Measurements from ENCODE around the gene MYL3. TPM values are rescaled to one million over a fixed set of nuclear protein-coding genes. Genes with fewer than 3 reads are reported as not detected.

The MYL3 gene
- polyA plus RNA-seq, 1 donor (not counting 4 experiments of a cell fraction or from before 2014, with no cell fraction given) = not detected

GRCh38 chr3:46865546-46865945 is 2.3 kb upstream of the MYL3 start:
- H3K4me3 ChIP-seq (ENCODE audit: control insufficient read depth in 2 of 3, extremely low read depth in 1 of 3, insufficient read depth in 2 of 3, low read depth in 1 of 3, low read length in 3 of 3) = no peak overlapping the region
- dilution Hi-C loops (cut with MboI; ENCODE audit: extremely low pct_ligation_motif_present, low sequenced_read_pairs) = no loop called here
- H3K9me1 ChIP-seq (ENCODE audit: control insufficient read depth, extremely low read depth, insufficient read depth, low read length) = no peaks in the 10 kb centered on the region
- no peaks in the 10 kb centered on the region for H3K36me3 ChIP-seq (ENCODE audit: control insufficient read depth in 2 of 2, extremely low read depth in 1 of 2, insufficient read depth in 2 of 2, low read length in 2 of 2)
- H3K4me1 ChIP-seq (ENCODE audit: control insufficient read depth, extremely low read depth, insufficient read depth, low read length) = no peaks in the 10 kb centered on the region
- no peaks in the 10 kb centered on the region for H3K79me2 ChIP-seq (ENCODE audit: control insufficient read depth, insufficient read depth, low read length)
- FAIRE-seq (no peak), DNase-seq (ENCODE audit: low read depth, low spot score) (no peak)
- no peak overlapping the region for H2AFZ ChIP-seq (ENCODE audit: control insufficient read depth, low read length)
- H3K9me3 ChIP-seq (ENCODE audit: control insufficient read depth, low read depth, low read length) = no peaks in the 10 kb centered on the region
- TF ChIP-seq CTCF (optimal IDR thresholded peaks at IDR 0.05 in 1 of 3, IDR thresholded peaks at IDR 0.05 in 1 of 3, conservative IDR thresholded peaks at IDR 0.05 in 1 of 3; ENCODE audit: extremely low read depth in 1 of 3, insufficient read depth in 2 of 3, low read length in 3 of 3) (no peak), EZH2 (IDR thresholded peaks at IDR 0.05; ENCODE audit: low read length) (no peak)
- peaks cover 15% of the 10 kb centered on the region for H3K27me3 ChIP-seq (ENCODE audit: control insufficient read depth, extremely low read depth, insufficient read depth, low read length)
- H3K27ac ChIP-seq (ENCODE audit: control insufficient read depth, insufficient read depth, low read length) = no peak overlapping the region
- no peak overlapping the region for H3K4me2 ChIP-seq (ENCODE audit: control insufficient read depth, extremely low read depth, insufficient read depth, low read depth, low read length)
- H4K20me1 ChIP-seq (ENCODE audit: control insufficient read depth, extremely low read depth, insufficient read depth, low read length) = peaks cover 4% of the 10 kb centered on the region
- no peak overlapping the region for H3K9ac ChIP-seq (ENCODE audit: control insufficient read depth, extremely low read depth, insufficient read depth, low read length)

- dilution Hi-C loops (cut with MboI; ENCODE audit: extremely low pct_ligation_motif_present, low sequenced_read_pairs) = no loop called here
- DNase-seq (ENCODE audit: low read depth, low spot score) (no peak), FAIRE-seq (no peak)
- Histone ChIP-seq H3K27ac (ENCODE audit: control insufficient read depth, insufficient read depth, low read length) (no peak overlapping the region), H3K79me2 (ENCODE audit: control insufficient read depth, insufficient read depth, low read length) (no peaks in the 10 kb centered on the region), H3K4me1 (ENCODE audit: control insufficient read depth, extremely low read depth, insufficient read depth, low read length) (no peaks in the 10 kb centered on the region), H3K36me3 (ENCODE audit: control insufficient read depth in 2 of 2, extremely low read depth in 1 of 2, insufficient read depth in 2 of 2, low read length in 2 of 2) (no peaks in the 10 kb centered on the region), H4K20me1 (ENCODE audit: control insufficient read depth, extremely low read depth, insufficient read depth, low read length) (peaks cover 4% of the 10 kb centered on the region), H3K9me1 (ENCODE audit: control insufficient read depth, extremely low read depth, insufficient read depth, low read length) (no peaks in the 10 kb centered on the region), H3K9me3 (ENCODE audit: control insufficient read depth, low read depth, low read length) (no peaks in the 10 kb centered on the region), H3K4me2 (ENCODE audit: control insufficient read depth, extremely low read depth, insufficient read depth, low read depth, low read length) (no peak overlapping the region), H3K9ac (ENCODE audit: control insufficient read depth, extremely low read depth, insufficient read depth, low read length) (no peak overlapping the region), H3K27me3 (ENCODE audit: control insufficient read depth, extremely low read depth, insufficient read depth, low read length) (peaks cover 14% of the 10 kb centered on the region), H2AFZ (ENCODE audit: control insufficient read depth, low read length) (no peak overlapping the region), H3K4me3 (ENCODE audit: control insufficient read depth in 2 of 3, extremely low read depth in 1 of 3, insufficient read depth in 2 of 3, low read depth in 1 of 3, low read length in 3 of 3) (no peak overlapping the region)
- TF ChIP-seq CTCF (optimal IDR thresholded peaks at IDR 0.05 in 1 of 3, IDR thresholded peaks at IDR 0.05 in 1 of 3, conservative IDR thresholded peaks at IDR 0.05 in 1 of 3; ENCODE audit: extremely low read depth in 1 of 3, insufficient read depth in 2 of 3, low read length in 3 of 3) (no peak), EZH2 (IDR thresholded peaks at IDR 0.05; ENCODE audit: low read length) (no peak)
Measured at GRCh38 chr3:46865031-46865507, 1.8 kb upstream of the MYL3 start.
